Activated B cell treated with CpG ODN at 0.5 μM for 24 hours (primary cell): Measurements from ENCODE around the gene ADPRH. TPM values are rescaled to one million over a fixed set of nuclear protein-coding genes. Genes with fewer than 3 reads are reported as not detected.

ENCODE experiments used
- ATAC-seq: fragments of 200-7000 bp; cut with Tn5 transposase; one replicate; pipeline ENCODE4 v1.10.0; 2021; ENCODE audit warnings: low read depth, mild to moderate bottlenecking, moderate library complexity
- CTCF ChIA-PET: fragments of 350-600 bp; sonication (Branson Sonifier 250); formaldehyde crosslinking; loops from one replicate; lab custom pipeline; 2021; ENCODE audit warnings: antibody characterized with exemption; lab: Charles Lee
- POLR2A ChIA-PET: fragments of 350-600 bp; sonication (Branson Sonifier 250); formaldehyde crosslinking; loops from one replicate; lab custom pipeline; 2021; ENCODE audit warnings: antibody characterized with exemption; lab: Charles Lee
- DNase-seq: peaks from one replicate; pipeline ENCODE4 v3.0.0; 2022
- H3K27ac Mint-ChIP-seq: one replicate; pipeline ENCODE4 v1.8.0; 2020; ENCODE audit warnings: mixed read lengths
- H3K27me3 Mint-ChIP-seq: one replicate; pipeline ENCODE4 v1.8.0; 2021; ENCODE audit warnings: mixed read lengths
- H3K36me3 Mint-ChIP-seq: one replicate; pipeline ENCODE4 v1.8.0; 2021; ENCODE audit warnings: low read depth, mixed read lengths
- H3K4me1 Mint-ChIP-seq: one replicate; pipeline ENCODE4 v1.8.0; 2021; ENCODE audit warnings: mixed read lengths
- H3K4me3 Mint-ChIP-seq: one replicate; pipeline ENCODE4 v1.8.0; 2020; ENCODE audit warnings: mild to moderate bottlenecking, mixed read lengths
- H3K9me3 Mint-ChIP-seq: one replicate; pipeline ENCODE4 v1.8.0; 2020; ENCODE audit warnings: mixed read lengths
- CTCF ChIP-seq: fragments of 200-600 bp; IDR thresholded peaks from one replicate; pipeline ENCODE4 v1.8.0; 2022; ENCODE audit warnings: antibody characterized with exemption, mild to moderate bottlenecking
- intact Hi-C: fragments of 100-400 bp; cut with micrococcal nuclease; formaldehyde crosslinking; loops from one replicate; pipeline ENCODE4 v1.15.1; 2024
- total RNA-seq: library from RNA; stranded (reverse); gene quantifications from 2 replicates; pipeline ENCODE4 v1.2.3, GENCODE V29; 2022

The ADPRH gene
- total RNA-seq, 1 donor from 2014 or later: 41.2 TPM

- Mint-ChIP-seq H3K9me3 (no peaks in the 10 kb centered on the region), H3K27me3 (no peaks in the 10 kb centered on the region), H3K27ac (no peak overlapping the region), H3K36me3 (peaks cover 47% of the 10 kb centered on the region), H3K4me1 (peaks cover 57% of the 10 kb centered on the region), H3K4me3 (no peak overlapping the region)
- intact Hi-C loops: no loop called here
- no peak for DNase-seq
- ATAC-seq: no peak
- TF ChIP-seq CTCF: no peak
- ChIA-PET CTCF (no interaction called here), POLR2A (interaction anchor here (1.3 to 2.6 kb wide), 3 partner anchors 14 to 91 kb away, joined by 3 to 7 read pairs (median 4); partner anchors contain the start of gene CD80)
These were observed 5.9 kb downstream of the ADPRH start for GRCh38 chr3:119585208-119585607.

GRCh38 chr3:119585856-119586570, 6.7 kb downstream of the ADPRH start:
- DNase-seq: no peak

GRCh38 chr3:119586733-119587172, 7.5 kb downstream of the ADPRH start:
- TF ChIP-seq CTCF: no peak
- POLR2A ChIA-PET: interaction anchor here (2.6 kb wide), 1 partner anchor 27 kb away, joined by 7 read pairs; the partner anchor contains the start of gene CD80
- Mint-ChIP-seq H3K27me3 (no peaks in the 10 kb centered on the region), H3K4me1 (peaks cover 44% of the 10 kb centered on the region), H3K4me3 (peak overlapping the region; percentile 20), H3K36me3 (peaks cover 52% of the 10 kb centered on the region), H3K9me3 (no peaks in the 10 kb centered on the region), H3K27ac (peak overlapping the region; percentile 65)
- intact Hi-C loops: no loop called here
- CTCF ChIA-PET: interaction anchor here (0.6 to 1.6 kb wide), 3 partner anchors 10 to 119 kb away, joined by 3 to 4 read pairs (median 4); no protein-coding TSS in a partner anchor
- no peak for DNase-seq
- no peak for ATAC-seq

More at GRCh38 chr3:119585856-119586570, 6.7 kb downstream of the ADPRH start:
- intact Hi-C loops: no loop called here
- POLR2A ChIA-PET: interaction anchor here (0.9 to 2.6 kb wide), 4 partner anchors 14 to 90 kb away, joined by 3 to 7 read pairs (median 4); partner anchors contain the start of gene CD80
- Mint-ChIP-seq H3K4me3 (no peak overlapping the region), H3K27me3 (no peaks in the 10 kb centered on the region), H3K4me1 (peaks cover 51% of the 10 kb centered on the region), H3K27ac (no peak overlapping the region), H3K36me3 (peaks cover 52% of the 10 kb centered on the region), H3K9me3 (no peaks in the 10 kb centered on the region)
- CTCF ChIA-PET: interaction anchor here (0.6 kb wide), 1 partner anchor 118 kb away, joined by 4 read pairs; no protein-coding TSS in a partner anchor
- no peak for TF ChIP-seq CTCF
- no peak for ATAC-seq

- Mint-ChIP-seq H3K9me3 (no peaks in the 10 kb centered on the region), H3K4me1 (peaks cover 34% of the 10 kb centered on the region), H3K4me3 (peak overlapping the region; percentile 50), H3K36me3 (peaks cover 43% of the 10 kb centered on the region), H3K27ac (peak overlapping the region; percentile 73), H3K27me3 (no peaks in the 10 kb centered on the region)
- DNase-seq (no peak), ATAC-seq (peak; percentile 60)
- intact Hi-C loops: no loop called here
- TF ChIP-seq CTCF: no peak
- CTCF ChIA-PET: interaction anchor here (0.6 to 1.6 kb wide), 3 partner anchors 12 to 93 kb away, joined by 3 to 4 read pairs (median 4); no protein-coding TSS in a partner anchor
- POLR2A ChIA-PET: interaction anchor here (0.6 to 2.1 kb wide), 10 partner anchors 8 to 125 kb away, joined by 3 to 11 read pairs (median 3); partner anchors contain the start of genes ADPRH and TMEM39A
These were observed 8.8 kb downstream of the ADPRH start for GRCh38 chr3:119588112-119588511.
